SIG-M5 (cell line): Measurements from ENCODE around the gene PXDN.

Source experiments
- DNase-seq: peaks from one replicate; lab custom pipeline; 2025; lab: John Stamatoyannopoulos, UW

The PXDN gene

DNA sequence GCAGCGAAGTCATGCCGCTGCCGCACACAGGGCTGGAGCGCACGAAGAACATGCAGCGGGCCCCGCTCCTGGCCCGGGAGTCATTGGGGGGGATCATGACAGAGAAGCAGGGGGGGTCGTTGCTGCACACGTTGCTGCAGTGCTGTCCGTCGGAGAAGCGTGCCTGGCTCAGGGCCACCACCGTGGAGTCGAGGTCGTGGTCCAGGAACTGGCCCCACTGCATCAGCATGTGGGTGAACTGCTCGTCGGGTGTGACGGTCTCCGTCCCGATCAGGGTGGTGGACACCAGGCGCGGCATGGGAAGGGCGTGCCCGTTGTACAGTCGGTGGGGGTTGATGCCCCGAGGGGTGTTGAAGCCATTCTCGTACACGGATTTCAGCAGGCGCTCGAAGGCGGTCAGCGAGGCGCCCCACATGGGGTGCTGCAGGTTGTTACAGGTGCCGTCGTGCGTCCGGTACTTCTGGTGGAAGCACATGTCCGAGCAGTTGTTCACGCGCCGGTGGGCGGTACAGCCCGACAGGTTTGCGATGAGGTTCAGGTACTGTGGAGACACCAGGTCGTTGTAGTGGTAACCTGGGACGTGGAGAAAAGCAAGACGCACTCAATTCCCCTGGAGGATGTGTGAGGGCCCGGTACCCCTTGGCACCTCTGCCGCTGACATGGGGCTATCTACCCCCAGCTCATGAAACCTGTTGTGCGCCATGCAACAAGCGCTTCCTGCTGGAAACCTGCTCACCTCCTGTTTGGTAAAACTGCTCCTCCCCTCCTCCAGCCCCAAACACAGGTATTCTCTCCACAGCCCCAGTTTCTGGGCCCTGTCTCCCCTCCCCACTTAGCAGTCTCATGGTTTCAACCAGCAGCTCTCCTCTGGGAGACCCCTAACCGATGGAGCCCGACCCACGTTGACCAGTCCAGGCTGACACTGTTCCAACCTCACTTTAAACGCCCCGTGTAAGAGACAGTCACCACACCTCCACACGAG, 94.9 kb downstream of the PXDN start:
- no peak for DNase-seq

GRCh38 chr2:1648241-1649102, 95.8 kb downstream of the PXDN start:
- no peak for DNase-seq

DNA sequence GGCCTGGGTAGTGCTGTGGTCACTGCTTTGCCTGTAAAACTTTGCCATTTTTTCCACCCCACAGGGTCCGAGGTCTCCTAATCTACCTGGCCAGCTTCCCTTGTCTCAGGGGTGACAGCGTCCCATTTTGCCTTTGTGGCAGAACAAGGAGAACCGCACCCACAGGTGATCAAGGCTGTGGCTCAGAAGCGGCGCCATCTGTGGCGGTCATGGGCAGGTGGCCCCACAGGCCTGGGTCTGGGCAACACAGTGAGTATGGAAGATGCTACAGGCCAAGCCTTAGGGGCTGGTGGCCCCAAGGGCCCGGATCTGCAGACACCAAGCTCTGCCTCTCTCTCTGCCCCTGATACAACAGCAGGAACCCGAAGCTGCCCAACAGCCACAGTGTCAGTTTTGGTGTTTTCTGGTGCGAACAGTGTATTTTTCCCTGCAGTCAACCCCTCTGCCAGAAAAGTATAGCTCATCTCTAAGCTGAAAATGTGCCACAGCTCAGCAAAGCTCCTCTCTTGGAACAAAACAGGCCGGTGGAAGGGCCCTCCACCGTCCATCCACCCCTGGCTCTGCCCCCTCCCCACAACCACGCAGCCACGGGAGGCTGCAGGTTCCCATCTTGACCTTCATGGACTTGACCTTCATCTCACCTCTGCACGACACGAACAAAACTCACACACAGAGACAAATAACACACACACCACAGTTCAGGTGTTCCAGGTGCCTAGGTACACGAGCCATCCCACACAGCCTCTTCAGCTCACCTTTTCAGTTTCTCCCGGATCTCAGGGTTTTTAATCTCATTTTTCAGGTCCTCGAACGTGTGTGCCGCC, 96.7 kb downstream of the PXDN start:
- DNase-seq, result no peak

- no peak for DNase-seq
These were observed 98.4 kb downstream of the PXDN start for GRCh38 chr2:1645761-1646476.

DNA sequence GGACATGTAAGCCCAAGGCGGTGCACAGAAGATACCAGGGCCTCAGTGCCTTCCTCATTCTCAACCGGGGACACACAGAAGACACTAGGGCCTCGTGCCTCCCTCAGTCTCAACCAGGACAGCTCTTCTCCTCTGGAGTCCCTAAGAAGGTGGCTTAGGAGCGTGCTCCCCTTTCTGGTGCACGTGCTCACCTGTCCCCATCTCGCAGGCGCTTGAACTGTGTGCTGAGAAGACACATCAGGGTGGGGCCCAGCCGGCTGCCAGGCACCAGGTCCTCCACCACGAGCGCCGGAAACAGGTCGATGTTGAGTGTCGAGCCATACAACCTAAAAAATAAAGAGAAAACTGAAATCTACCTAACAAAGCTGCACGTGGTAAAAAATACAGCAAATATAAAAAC, 99.9 kb downstream of the PXDN start:
- no peak for DNase-seq

DNA sequence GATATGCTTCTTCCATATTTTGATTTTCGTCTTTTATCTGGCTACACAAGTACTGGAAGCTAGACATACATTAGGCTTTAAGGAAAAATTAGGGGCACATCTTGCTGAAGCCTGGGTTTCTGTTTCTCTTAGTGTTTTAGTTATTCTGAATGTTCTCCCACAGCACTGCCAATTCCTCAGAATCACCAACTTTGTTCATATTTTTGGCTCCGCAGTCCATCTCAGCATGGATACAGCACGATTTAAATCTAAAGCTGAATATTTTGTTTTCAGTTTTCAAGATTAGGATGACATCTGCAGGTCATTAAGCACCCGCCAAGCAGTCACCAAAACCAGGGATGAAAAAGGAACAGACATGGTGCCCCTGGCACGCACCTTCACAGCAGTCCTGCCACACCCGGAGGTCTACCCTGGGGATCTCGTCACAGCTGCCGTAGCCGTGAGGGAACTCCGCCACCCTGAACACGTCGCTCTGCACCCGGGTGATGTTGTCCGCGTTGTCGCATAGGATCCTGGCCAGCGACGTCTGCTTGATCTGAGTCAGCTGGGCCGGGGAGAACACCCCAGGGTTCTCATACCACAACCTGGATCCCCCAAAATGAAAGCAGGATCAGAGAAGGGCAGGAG, 101.2 kb downstream of the PXDN start:
- DNase-seq, result no peak

DNA sequence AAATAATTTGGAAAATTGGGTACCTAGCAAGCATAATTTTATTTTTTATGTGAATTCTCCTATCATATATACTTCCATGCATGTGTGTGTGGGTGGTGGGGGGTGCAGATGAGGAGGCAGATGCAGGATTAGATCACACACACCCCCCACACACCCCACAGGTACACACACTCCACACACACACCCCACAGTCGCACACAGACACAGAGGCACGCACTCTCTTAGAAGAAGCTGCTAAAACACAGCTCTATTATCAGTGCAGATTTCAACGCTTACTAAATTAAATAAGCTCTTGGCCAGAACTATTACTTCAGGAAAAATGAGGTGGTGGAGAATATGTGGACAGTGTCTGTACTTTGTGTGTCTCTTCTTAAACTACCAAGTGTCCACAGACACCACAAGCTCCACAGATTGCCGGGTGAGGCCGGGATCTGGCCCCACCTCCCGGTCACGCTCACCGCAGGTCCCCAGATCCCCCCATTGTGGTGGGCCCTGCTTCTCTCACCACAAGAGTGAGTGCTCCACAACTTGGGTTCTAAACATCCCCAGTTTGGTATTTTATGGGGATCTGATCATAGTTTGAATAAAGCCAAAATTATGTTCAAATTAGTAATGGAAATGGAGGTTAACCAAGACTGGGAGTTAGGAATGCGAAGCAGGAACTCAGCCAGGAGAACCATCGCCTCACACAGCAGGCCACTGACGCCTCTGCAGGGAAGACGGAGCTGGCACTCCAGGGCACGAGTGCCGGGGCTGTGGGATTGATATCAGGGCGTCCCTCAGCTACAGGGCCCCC, 102.1 kb downstream of the PXDN start:
- DNase-seq, result no peak

GRCh38 chr2:1641523-1641922, 102.8 kb downstream of the PXDN start:
- DNase-seq, result no peak

- no peak for DNase-seq
These were observed 103.8 kb downstream of the PXDN start for GRCh38 chr2:1640301-1641135.

- DNase-seq, result no peak
These were observed 105.0 kb downstream of the PXDN start for GRCh38 chr2:1639086-1639858.

DNA sequence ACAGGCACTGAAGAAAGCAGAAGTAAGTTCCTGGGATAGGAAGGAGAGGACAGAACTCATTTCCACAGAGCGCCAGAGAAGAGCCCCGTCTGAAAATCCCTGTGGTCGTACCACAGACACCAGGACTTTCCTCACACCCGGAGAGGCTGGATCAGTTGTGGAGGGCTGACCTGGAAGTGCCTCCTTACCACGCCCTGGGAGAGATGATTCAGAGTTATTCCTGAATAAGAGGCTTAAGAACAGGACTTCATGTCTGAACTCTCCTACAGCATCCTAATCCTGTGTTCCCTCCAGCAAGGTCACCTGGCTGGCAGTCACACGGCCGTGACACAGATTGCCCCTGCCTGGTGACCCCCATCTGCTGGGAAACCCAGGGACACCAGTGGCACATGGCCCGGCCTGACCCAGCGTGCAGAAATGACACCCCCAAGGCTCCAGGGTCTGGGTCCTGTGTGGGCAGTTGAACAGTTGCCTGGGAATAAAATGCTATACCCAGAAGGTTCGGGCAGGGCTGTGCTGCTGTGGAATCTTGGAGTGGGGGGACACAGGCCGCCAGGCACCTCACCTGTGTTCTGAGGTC, 105.9 kb downstream of the PXDN start:
- no peak for DNase-seq

GRCh38 chr2:1636791-1637415, 107.4 kb downstream of the PXDN start:
- DNase-seq, result no peak

- no peak for DNase-seq
These were observed 108.5 kb downstream of the PXDN start for GRCh38 chr2:1635823-1636222.

GRCh38 chr2:1634681-1635341, 109.5 kb downstream of the PXDN start:
- no peak for DNase-seq

GRCh38 chr2:1633936-1634587, 110.3 kb downstream of the PXDN start:
- no peak for DNase-seq

DNA sequence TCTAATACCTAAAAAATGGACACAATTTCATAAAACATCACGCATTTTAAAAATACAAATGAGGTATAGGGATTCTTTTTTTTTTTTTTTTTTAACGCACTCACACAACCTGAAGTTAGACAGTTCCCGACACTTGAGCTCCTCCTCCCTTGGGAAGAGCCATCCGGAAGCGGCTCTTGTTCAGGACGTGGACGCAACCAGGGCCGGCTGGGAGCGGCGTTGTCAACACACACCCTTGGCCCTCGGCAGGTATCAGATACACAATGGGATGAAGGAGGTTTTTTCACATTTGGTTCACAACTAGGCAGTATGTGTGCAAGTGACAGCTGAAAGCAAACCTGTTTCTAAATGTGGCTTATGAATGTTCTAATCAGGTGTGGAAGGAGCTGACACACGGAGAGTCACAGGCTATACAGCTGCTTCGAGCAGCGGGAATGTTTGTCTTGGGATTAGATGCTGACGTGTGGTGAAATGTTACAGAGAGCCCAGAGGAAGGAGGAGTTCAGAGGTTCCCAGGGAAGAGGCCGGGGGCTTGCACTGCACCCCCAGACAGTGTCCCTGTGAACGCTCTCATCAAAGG, 111.1 kb downstream of the PXDN start:
- DNase-seq, result no peak
